ENCODE results near the gene CD300C. TPM values are rescaled to one million over a fixed set of nuclear protein-coding genes. Genes with fewer than 3 reads are reported as not detected.

Gene CD300C
- total RNA-seq, 4 donors from 2014 or later = 0.31 to 0.80 (median 0.53) TPM

DNA sequence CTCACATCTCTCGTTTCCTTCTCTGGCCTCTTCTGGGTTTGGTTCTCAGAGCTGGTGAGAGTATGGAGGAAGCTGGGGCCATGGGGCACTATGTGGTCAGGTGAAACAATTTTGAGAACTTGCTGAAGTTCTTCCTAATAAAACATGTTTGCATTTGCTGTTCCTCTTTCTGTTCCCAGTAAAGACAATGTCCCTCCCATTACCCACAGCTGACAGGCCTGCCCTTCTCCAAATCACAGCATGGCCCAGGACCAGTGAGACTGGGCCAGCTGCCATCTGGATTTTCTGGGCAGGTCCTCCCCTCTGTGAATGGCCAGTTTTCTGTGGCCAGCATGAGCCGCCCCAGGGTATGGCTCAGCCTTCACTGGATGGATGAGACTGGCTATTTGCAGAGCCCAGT lies 21.5 kb upstream of the CD300C start, which contains the start of gene CD300H:
Gene CD300H, minus strand, starts transcription at position 113 of the 400 bp plus-strand sequence.
- no peak for DNase-seq (ENCODE audit: low spot score in 2 of 2)
- TF ChIP-seq, protein P1, sequence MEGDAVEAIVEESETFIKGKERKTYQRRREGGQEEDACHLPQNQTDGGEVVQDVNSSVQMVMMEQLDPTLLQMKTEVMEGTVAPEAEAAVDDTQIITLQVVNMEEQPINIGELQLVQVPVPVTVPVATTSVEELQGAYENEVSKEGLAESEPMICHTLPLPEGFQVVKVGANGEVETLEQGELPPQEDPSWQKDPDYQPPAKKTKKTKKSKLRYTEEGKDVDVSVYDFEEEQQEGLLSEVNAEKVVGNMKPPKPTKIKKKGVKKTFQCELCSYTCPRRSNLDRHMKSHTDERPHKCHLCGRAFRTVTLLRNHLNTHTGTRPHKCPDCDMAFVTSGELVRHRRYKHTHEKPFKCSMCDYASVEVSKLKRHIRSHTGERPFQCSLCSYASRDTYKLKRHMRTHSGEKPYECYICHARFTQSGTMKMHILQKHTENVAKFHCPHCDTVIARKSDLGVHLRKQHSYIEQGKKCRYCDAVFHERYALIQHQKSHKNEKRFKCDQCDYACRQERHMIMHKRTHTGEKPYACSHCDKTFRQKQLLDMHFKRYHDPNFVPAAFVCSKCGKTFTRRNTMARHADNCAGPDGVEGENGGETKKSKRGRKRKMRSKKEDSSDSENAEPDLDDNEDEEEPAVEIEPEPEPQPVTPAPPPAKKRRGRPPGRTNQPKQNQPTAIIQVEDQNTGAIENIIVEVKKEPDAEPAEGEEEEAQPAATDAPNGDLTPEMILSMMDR (IDR thresholded peaks at IDR 0.05) = no peak
- TF ChIP-seq POLR2A (IDR thresholded peaks at IDR 0.05) = no peak
- TF ChIP-seq EP300 (IDR thresholded peaks at IDR 0.05) = no peak
- no peak for TF ChIP-seq POLR2AphosphoS5 (IDR thresholded peaks at IDR 0.05)
- H3K27ac ChIP-seq = no peak within 1 kb of the TSS
- no peak within 1 kb of the TSS for H3K4me3 ChIP-seq
- H3K36me3 ChIP-seq = no peaks in the 10 kb centered on the region
- H3K27me3 ChIP-seq = peaks cover 17% of the 10 kb centered on the region
- WGBS = 65% methylated on average over 2 of the region's 2 CpGs
- H3K4me1 ChIP-seq = peaks cover 11% of the 10 kb centered on the region
- no peaks in the 10 kb centered on the region for H3K9me3 ChIP-seq

DNA sequence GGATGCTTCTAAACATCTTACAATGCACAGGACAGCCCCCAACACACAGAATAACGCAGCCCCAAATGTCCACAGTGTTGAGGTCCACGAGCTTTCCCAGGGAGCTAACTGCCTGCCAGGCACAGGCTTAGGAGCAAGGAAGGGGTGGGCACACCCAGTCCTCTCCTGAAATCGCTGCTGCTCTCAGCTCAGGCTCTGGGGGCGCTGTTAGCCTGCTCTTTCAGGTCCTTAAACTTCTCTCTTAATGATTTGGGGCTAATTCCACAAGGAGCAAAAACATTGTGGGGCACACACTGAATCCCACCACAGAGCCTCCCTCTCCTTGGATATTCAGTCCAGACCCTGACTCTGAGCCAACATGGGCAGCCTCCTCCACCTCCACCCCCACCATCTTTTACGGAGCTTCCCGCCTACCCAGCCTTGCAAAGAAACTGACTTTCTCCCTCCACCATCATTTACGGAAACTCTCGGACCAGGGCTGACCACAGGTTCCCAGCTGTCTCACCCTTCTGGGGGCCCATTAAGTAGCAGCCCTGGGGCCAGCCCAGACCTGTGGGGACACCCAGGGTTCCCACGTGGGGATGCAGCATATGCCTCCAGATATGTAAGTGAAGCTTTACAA lies 20.3 kb upstream of the CD300C start:
- DNase-seq (ENCODE audit: low spot score in 2 of 2) = no peak
- Histone ChIP-seq H3K9me3 (no peaks in the 10 kb centered on the region), H3K27me3 (peaks cover 20% of the 10 kb centered on the region), H3K4me1 (peaks cover 11% of the 10 kb centered on the region), H3K4me3 (no peak overlapping the region), H3K27ac (no peak overlapping the region), H3K36me3 (no peaks in the 10 kb centered on the region)
- TF ChIP-seq, protein P1 (IDR thresholded peaks at IDR 0.05) = peak in 1 of 2 donors; percentile 67
- TF ChIP-seq POLR2A (IDR thresholded peaks at IDR 0.05) = no peak
- WGBS = 40% methylated on average over 8 of the region's 9 CpGs

DNA sequence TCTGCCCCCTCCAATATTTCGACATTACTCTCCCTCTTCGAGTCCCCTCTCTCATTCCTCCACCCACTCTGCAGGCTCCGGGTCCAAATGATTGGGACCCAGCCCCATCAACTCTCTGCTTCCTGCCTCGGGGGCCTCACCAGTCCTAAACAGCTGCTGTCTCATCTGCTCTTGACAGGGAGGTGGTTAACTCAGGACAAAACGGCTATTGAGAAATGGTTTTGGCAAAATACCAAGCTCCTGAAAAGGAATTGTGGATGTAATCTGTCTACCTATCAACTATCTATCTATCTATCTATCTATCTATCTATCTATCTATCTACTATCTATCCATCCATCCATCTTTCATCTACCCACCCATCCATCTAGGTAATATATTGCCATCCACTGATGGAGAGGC lies 19.2 kb upstream of the CD300C start:
- H3K36me3 ChIP-seq = no peaks in the 10 kb centered on the region
- 25% methylated on average over 5 of the region's 5 CpGs for WGBS
- no peak overlapping the region for H3K4me3 ChIP-seq
- no peak for DNase-seq (ENCODE audit: low spot score in 2 of 2)
- H3K27me3 ChIP-seq = peaks cover 25% of the 10 kb centered on the region
- TF ChIP-seq, protein P1 (IDR thresholded peaks at IDR 0.05) = no peak
- TF ChIP-seq POLR2A (IDR thresholded peaks at IDR 0.05) (no peak), POLR2AphosphoS5 (IDR thresholded peaks at IDR 0.05) (no peak), EP300 (IDR thresholded peaks at IDR 0.05) (no peak)
- no peak overlapping the region for H3K27ac ChIP-seq
- H3K4me1 ChIP-seq = peaks cover 10% of the 10 kb centered on the region
- H3K9me3 ChIP-seq = no peaks in the 10 kb centered on the region

- Histone ChIP-seq H3K4me1 (no peaks in the 10 kb centered on the region), H3K4me3 (no peak overlapping the region), H3K27ac (no peak overlapping the region), H3K36me3 (no peaks in the 10 kb centered on the region), H3K9me3 (no peaks in the 10 kb centered on the region), H3K27me3 (peaks cover 25% of the 10 kb centered on the region)
- no peak for DNase-seq (ENCODE audit: low spot score in 2 of 2)
- WGBS = 90% methylated on average over 1 of the region's 1 CpG
- TF ChIP-seq POLR2AphosphoS5 (IDR thresholded peaks at IDR 0.05) (no peak), POLR2A (IDR thresholded peaks at IDR 0.05) (no peak), EP300 (IDR thresholded peaks at IDR 0.05) (no peak)
- TF ChIP-seq, protein P1 (IDR thresholded peaks at IDR 0.05) = no peak
Measured at GRCh38 chr17:74563358-74563757, 17.4 kb upstream of the CD300C start.

DNA sequence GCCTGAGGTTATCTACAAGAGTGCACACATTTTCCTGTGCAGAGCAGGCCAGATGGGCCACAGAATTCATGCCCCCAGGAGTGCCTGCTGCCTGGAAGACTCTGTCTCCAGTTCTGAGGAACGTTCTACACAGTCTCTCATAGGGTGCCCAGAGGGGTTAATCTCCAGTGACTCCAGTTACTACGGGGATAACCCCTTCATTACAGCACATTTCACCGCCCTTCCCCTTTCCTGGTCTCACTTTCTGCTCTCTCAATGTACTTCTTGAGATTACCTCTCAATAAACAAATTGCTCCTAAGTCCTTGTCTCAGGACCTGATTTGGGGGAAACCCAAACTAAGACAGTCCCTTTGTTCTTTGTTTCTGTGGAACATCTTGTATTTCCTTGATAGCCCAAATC lies 15.7 kb upstream of the CD300C start:
- Histone ChIP-seq H3K9me3 (no peaks in the 10 kb centered on the region), H3K4me1 (no peaks in the 10 kb centered on the region), H3K27me3 (peaks cover 22% of the 10 kb centered on the region), H3K4me3 (no peak overlapping the region), H3K36me3 (no peaks in the 10 kb centered on the region), H3K27ac (no peak overlapping the region)
- DNase-seq (ENCODE audit: low spot score in 2 of 2) = no peak
- 52% methylated on average over 3 of the region's 3 CpGs for WGBS
- TF ChIP-seq POLR2AphosphoS5 (IDR thresholded peaks at IDR 0.05) (no peak), EP300 (IDR thresholded peaks at IDR 0.05) (no peak), POLR2A (IDR thresholded peaks at IDR 0.05) (no peak)
- TF ChIP-seq, protein P1 (IDR thresholded peaks at IDR 0.05) = no peak
